GM23248 (cell line): Measurements from ENCODE around the gene TAPBPL.

Source experiments
- EZH2 ChIP-seq: fragments of 200-600 bp; sonication (generic); IDR thresholded peaks from 2 replicates; pipeline ENCODE4 v1.6.1; 2018; ENCODE audit warnings: antibody characterized with exemption, mild to moderate bottlenecking; ENCODE audit not compliant: insufficient read depth, poor library complexity, severe bottlenecking
- EZH2phosphoT487 ChIP-seq: fragments of 200-600 bp; sonication (generic); IDR thresholded peaks from 2 replicates; pipeline ENCODE4 v1.6.1; 2018; ENCODE audit warnings: antibody characterized with exemption, moderate library complexity, mild to moderate bottlenecking, low read depth; ENCODE audit not compliant: insufficient read depth

DNA sequence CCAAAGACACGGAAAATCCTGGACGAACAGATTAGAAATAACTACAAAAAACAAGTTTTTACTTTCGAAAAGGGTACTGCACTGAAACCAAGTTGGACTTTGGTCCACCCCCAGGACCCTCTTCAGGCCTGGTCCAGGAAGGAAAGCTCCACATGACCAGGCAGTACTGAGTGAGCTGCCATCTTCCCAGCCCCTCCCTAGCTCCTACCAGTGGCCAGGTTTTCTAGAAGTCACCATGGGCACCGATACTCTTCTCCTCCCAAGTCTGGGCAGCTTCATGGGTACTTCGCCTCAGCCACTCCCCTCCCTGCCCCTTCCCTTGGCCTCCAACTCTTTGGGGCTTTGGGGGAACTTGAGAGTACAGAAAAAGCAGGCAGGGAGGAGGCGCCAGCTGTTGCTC is 12.0 kb downstream of the TAPBPL start:
- TF ChIP-seq EZH2, result no peak
- TF ChIP-seq EZH2phosphoT487, result no peak
